EL (cell line): Measurements from ENCODE around the gene CCDC197.

Experiments
- DNase-seq: peaks from one replicate; pipeline ENCODE4 v3.0.0-alpha.2; 2016

The CCDC197 gene

GRCh38 chr14:93997082-93997481 is at the start of gene CCDC197:
Gene CCDC197, plus strand, starts transcription at chr14:93997301. Its CDS starts 831 bp downstream, at chr14:93998132.
- DNase-seq = no peak

GRCh38 chr14:93949511-93950075 is 47.5 kb upstream of the CCDC197 start:
- DNase-seq = no peak

GRCh38 chr14:93950948-93951634 is 46.0 kb upstream of the CCDC197 start:
- DNase-seq = no peak

- no peak for DNase-seq
These were observed 45.2 kb upstream of the CCDC197 start for GRCh38 chr14:93951635-93952540.

GRCh38 chr14:93952829-93953228 is 44.3 kb upstream of the CCDC197 start:
- DNase-seq = no peak

- DNase-seq = no peak
These were observed 43.8 kb upstream of the CCDC197 start for GRCh38 chr14:93953263-93953662.

- DNase-seq = no peak
These were observed 43.2 kb upstream of the CCDC197 start for GRCh38 chr14:93953739-93954515.

GRCh38 chr14:93954516-93954830 is 42.6 kb upstream of the CCDC197 start:
- DNase-seq = no peak

- no peak for DNase-seq
These were observed 41.9 kb upstream of the CCDC197 start for GRCh38 chr14:93954900-93955849.

GRCh38 chr14:93955850-93956481 is 41.1 kb upstream of the CCDC197 start:
- no peak for DNase-seq

- DNase-seq = no peak
These were observed 40.4 kb upstream of the CCDC197 start for GRCh38 chr14:93956514-93957332.

- no peak for DNase-seq
These were observed 39.8 kb upstream of the CCDC197 start for GRCh38 chr14:93957333-93957710.

GRCh38 chr14:93957751-93958566 is 39.1 kb upstream of the CCDC197 start:
- DNase-seq = no peak

- DNase-seq = no peak
These were observed 38.4 kb upstream of the CCDC197 start for GRCh38 chr14:93958567-93959238.

- DNase-seq = peak; percentile 99
These were observed 37.6 kb upstream of the CCDC197 start for GRCh38 chr14:93959239-93960107.

GRCh38 chr14:93960108-93960475 is 37.0 kb upstream of the CCDC197 start:
- no peak for DNase-seq

GRCh38 chr14:93960774-93961438 is 36.2 kb upstream of the CCDC197 start:
- DNase-seq = no peak

- no peak for DNase-seq
These were observed 35.5 kb upstream of the CCDC197 start for GRCh38 chr14:93961620-93962019.
